Subcutaneous abdominal adipose tissue (tissue), 5 donors: ENCODE results near the gene MAPK4.
"Not testable (repeated sequence)": the region's sequence is repeated elsewhere in the genome, so short reads cannot be mapped to it uniquely, and the experiment has no call there.

Source experiments
- H3K27ac ChIP-seq: one replicate; pipeline ENCODE4 v1.7.0; 2013; ENCODE audit warnings: low read depth, mild to moderate bottlenecking, inconsistent platforms, low read length, moderate library complexity
- H3K27me3 ChIP-seq, 5 donors: one replicate each; pipeline ENCODE4 v1.7.0; 2013; ENCODE audit warnings: low read length in 5 of 5, inconsistent platforms in 1 of 5; ENCODE audit not compliant: control insufficient read depth in 5 of 5, insufficient read depth in 4 of 5
- H3K36me3 ChIP-seq, 5 donors: one replicate each; pipeline ENCODE4 v1.7.0; 2013; ENCODE audit warnings: low read length in 5 of 5; ENCODE audit not compliant: control insufficient read depth in 5 of 5, insufficient read depth in 5 of 5
- H3K4me1 ChIP-seq, 5 donors: one replicate each; pipeline ENCODE4 v1.7.0; 2013; ENCODE audit warnings: low read length in 5 of 5, mild to moderate bottlenecking in 3 of 5, moderate library complexity in 1 of 5; ENCODE audit not compliant: control insufficient read depth in 5 of 5, insufficient read depth in 5 of 5
- H3K4me3 ChIP-seq, 5 donors: one replicate each; pipeline ENCODE4 v1.7.0; 2013; ENCODE audit warnings: low read length in 5 of 5, low read depth in 1 of 5
- H3K9ac ChIP-seq, 5 donors: one replicate each; pipeline ENCODE4 v1.7.0; 2013; ENCODE audit warnings: low read length in 5 of 5, mild to moderate bottlenecking in 4 of 5, moderate library complexity in 3 of 5
- H3K9me3 ChIP-seq, 5 donors: one replicate each; pipeline ENCODE4 v1.7.0; 2013; ENCODE audit warnings: low read length in 5 of 5; ENCODE audit not compliant: control insufficient read depth in 5 of 5
- donor health status: healthy.
- donor health status: healthy.
- donor health status: healthy.
- donor health status: healthy.
- donor health status: healthy.

Gene MAPK4

DNA sequence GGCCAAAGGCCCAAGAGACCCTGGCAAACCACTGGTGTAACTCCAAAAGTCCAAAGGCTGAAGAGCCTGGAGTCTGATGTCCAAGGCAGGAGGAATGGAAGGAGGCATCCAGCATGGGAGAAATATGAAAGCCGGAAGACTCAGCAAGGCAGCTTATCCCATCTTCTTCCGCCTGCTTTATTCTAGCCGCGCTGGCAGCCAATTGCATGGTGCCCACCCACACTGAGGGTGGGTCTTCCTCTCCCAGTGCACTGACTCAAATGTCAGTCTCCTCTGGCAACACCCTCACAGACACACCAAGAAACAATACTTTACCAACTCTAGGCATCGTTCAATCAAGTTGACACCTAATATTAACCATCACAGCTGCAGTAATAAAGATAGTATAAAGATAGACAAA, 34.1 kb downstream of the MAPK4 start:
- H3K4me3 ChIP-seq: no peak overlapping the region
- H3K4me1 ChIP-seq: no peaks in the 10 kb centered on the region
- peaks cover 0 to 2% (median 0%) of the 10 kb centered on the region in 5 donors for H3K27me3 ChIP-seq
- H3K9me3 ChIP-seq: no peaks in the 10 kb centered on the region
- no peak overlapping the region for H3K27ac ChIP-seq
- no peaks in the 10 kb centered on the region for H3K36me3 ChIP-seq
- no peak overlapping the region for H3K9ac ChIP-seq

DNA sequence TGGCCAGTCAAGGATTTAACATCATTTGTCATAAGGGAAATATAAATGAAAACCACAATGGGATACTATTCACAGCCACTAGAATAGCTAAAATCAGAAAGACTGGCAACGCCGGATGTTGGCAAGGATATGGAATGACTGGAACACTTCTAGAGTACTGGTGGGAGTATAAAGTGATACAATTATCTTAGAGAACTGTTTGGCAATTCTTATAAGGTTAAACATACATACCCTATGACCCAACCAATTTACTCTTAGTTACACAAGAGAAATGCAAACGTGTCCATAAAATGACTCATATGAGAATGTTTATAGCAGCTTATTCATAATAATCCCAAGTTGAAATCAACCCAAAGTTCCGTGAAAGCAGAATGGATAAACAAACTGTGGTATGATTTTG, 35.1 kb downstream of the MAPK4 start:
- Histone ChIP-seq H3K27ac (no peak overlapping the region), H3K9ac (no peak overlapping the region), H3K9me3 (no peaks in the 10 kb centered on the region), H3K27me3 (peaks cover 0 to 2% (median 0%) of the 10 kb centered on the region in 5 donors), H3K36me3 (no peaks in the 10 kb centered on the region), H3K4me3 (no peak overlapping the region), H3K4me1 (no peaks in the 10 kb centered on the region)

GRCh38 chr18:50602466-50602865, 42.6 kb downstream of the MAPK4 start:
- Histone ChIP-seq H3K9me3 (no peaks in the 10 kb centered on the region), H3K9ac (no peak overlapping the region), H3K36me3 (no peaks in the 10 kb centered on the region), H3K4me3 (no peak overlapping the region), H3K4me1 (peaks cover 0 to 7% (median 0%) of the 10 kb centered on the region in 5 donors), H3K27me3 (no peaks in the 10 kb centered on the region), H3K27ac (no peak overlapping the region)

- H3K27me3 ChIP-seq: no peaks in the 10 kb centered on the region
- H3K27ac ChIP-seq: no peak overlapping the region
- H3K4me3 ChIP-seq: no peak overlapping the region
- peaks cover 0 to 7% (median 0%) of the 10 kb centered on the region in 5 donors for H3K4me1 ChIP-seq
- no peaks in the 10 kb centered on the region for H3K9me3 ChIP-seq
- H3K36me3 ChIP-seq: no peaks in the 10 kb centered on the region
- H3K9ac ChIP-seq: no peak overlapping the region
These were observed 46.7 kb downstream of the MAPK4 start for GRCh38 chr18:50606609-50607008.

- Histone ChIP-seq H3K27me3 (no peaks in the 10 kb centered on the region), H3K4me1 (peaks cover 0 to 7% (median 0%) of the 10 kb centered on the region in 5 donors), H3K27ac (no peak overlapping the region), H3K4me3 (no peak overlapping the region), H3K9ac (no peak overlapping the region), H3K36me3 (no peaks in the 10 kb centered on the region), H3K9me3 (peaks cover 0 to under 1% (median 0%) of the 10 kb centered on the region in 5 donors)
These were observed 47.6 kb downstream of the MAPK4 start for GRCh38 chr18:50607378-50607926.

GRCh38 chr18:50609171-50609570, 49.3 kb downstream of the MAPK4 start:
- not testable (repeated sequence) for H3K4me3 ChIP-seq, H3K36me3 ChIP-seq, H3K4me1 ChIP-seq, H3K27ac ChIP-seq, H3K9me3 ChIP-seq, H3K9ac ChIP-seq, H3K27me3 ChIP-seq

DNA sequence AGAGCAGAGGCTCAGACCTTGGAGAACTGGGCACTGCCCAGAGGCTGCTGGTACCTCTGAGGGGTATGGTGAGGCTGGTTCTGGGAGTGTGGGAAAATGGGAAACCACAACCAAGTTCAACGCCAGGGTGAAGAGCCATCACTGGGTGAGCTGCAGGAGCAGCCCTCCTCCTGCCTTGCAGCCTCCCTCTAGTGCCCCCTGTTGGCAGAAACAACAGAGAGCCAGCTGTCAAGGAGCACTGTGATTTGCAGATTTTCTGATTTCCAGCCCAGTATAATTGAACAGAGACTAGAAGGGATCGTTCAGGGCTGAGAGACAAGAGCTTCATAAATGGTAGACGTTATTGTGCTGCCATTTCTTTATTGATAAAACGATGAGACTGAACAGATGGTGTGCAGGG, 50.5 kb downstream of the MAPK4 start:
- Histone ChIP-seq H3K9ac (no peak overlapping the region), H3K4me1 (peaks cover 0 to 13% (median 5%) of the 10 kb centered on the region in 5 donors), H3K4me3 (no peak overlapping the region), H3K36me3 (no peaks in the 10 kb centered on the region), H3K27me3 (no peaks in the 10 kb centered on the region), H3K27ac (no peak overlapping the region), H3K9me3 (peaks cover 0 to 10% (median 8%) of the 10 kb centered on the region in 5 donors)

DNA sequence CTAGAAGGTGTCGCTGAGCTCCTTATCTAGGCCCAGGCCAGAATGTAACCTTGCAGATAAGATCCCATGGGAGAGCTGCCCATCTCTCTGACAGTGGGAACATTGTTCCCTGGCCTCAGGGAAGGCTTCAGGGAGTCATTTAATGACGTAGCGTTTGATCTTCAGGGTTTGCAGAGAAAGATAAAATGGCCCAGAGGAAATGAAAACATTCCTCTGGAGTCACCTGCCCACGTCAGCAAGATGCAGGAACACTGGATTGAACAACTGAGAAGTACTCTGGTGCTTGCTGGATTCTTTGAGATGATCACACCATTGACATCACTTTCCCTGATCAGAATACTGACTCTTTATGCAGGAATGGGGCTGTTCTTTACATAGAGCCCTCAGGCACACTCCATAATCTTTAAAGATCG, 51.6 kb downstream of the MAPK4 start:
- H3K4me1 ChIP-seq: peaks cover 0 to 10% (median 5%) of the 10 kb centered on the region in 5 donors
- H3K27me3 ChIP-seq: no peaks in the 10 kb centered on the region
- no peak overlapping the region for H3K9ac ChIP-seq
- no peak overlapping the region for H3K27ac ChIP-seq
- H3K4me3 ChIP-seq: no peak overlapping the region
- peaks cover 0 to 10% (median 8%) of the 10 kb centered on the region in 5 donors for H3K9me3 ChIP-seq
- H3K36me3 ChIP-seq: no peaks in the 10 kb centered on the region

GRCh38 chr18:50614838-50615237, 55.0 kb downstream of the MAPK4 start:
- Histone ChIP-seq H3K27ac (no peak overlapping the region), H3K9ac (no peak overlapping the region), H3K4me3 (no peak overlapping the region), H3K27me3 (no peaks in the 10 kb centered on the region), H3K36me3 (no peaks in the 10 kb centered on the region), H3K9me3 (peaks cover 0 to 10% (median 8%) of the 10 kb centered on the region in 5 donors), H3K4me1 (peaks cover 0 to 10% (median 9%) of the 10 kb centered on the region in 5 donors)

DNA sequence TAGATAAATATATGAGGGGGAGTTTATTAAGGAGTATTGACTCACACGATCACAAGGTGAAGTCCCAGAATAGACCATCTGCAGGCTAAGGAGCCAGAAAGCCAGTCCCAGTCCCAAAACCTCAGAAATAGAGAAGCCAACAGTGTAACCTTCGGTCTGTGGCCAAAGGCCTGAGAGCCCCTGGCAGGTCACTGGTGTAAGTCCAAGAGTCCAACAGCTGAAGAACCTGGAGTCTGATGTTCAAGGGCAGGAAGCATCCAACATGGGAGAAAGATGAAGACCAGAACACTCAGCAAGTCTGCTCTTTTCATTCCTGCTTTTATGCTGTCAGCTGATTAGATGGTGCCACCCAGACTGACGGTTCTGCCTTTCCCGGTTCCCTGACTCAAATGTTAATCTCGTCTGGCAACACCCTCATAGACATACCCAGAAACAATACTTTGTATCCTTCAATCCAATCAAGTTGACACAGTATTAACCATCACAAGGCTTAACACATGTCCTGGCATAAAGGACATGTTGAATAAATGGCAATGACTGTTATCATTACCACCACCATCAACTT, 56.7 kb downstream of the MAPK4 start:
- Histone ChIP-seq H3K27ac (no peak overlapping the region), H3K4me3 (no peak overlapping the region), H3K9me3 (peaks cover 0 to 10% (median 8%) of the 10 kb centered on the region in 5 donors), H3K27me3 (no peaks in the 10 kb centered on the region), H3K4me1 (peaks cover 0 to 17% (median 11%) of the 10 kb centered on the region in 5 donors), H3K36me3 (no peaks in the 10 kb centered on the region), H3K9ac (no peak overlapping the region)
